ENCODE data around the gene ZFHX3. TPM values are rescaled to one million over a fixed set of nuclear protein-coding genes. Genes with fewer than 3 reads are reported as not detected.

Gene ZFHX3
- total and polyA plus RNA-seq, 2 donors (not counting 3 experiments of a cell fraction or from before 2014, with no cell fraction given) = 3.7 to 18.8 TPM

DNA sequence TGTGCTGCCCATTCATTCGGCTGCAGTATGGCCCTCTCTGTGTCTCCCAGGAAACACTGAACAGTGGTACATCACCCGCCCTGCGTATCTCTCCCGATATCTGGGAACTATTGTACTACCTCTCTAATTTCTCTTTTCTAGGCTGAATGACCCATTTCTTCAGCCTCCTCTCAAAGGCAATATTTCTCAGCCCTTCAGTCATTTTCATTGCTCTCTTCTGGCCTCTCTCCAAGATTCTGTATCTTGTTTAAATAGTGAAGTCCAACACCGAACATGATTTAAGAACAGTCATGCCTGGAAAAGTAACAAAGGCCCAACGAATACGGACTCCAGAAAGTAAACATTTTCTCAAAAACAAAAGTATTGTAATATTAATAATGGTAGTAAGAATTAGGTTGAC lies 220.1 kb downstream of the ZFHX3 start:
- Histone ChIP-seq H3K9me3 (replicated peaks; ENCODE audit: control insufficient read depth, insufficient read depth, low read length) (no peaks in the 10 kb centered on the region), H3K79me2 (ENCODE audit: control insufficient read depth, insufficient read depth, low read length) (no peaks in the 10 kb centered on the region), H4K20me1 (replicated peaks; ENCODE audit: control insufficient read depth, extremely low read depth, insufficient read depth, low read length) (no peaks in the 10 kb centered on the region), H3K27ac (ENCODE audit: insufficient read depth, low read depth, low read length) (no peak overlapping the region), H3K9me1 (replicated peaks; ENCODE audit: control insufficient read depth, extremely low read depth, insufficient read depth, low read length) (no peaks in the 10 kb centered on the region), H3K4me1 (ENCODE audit: control insufficient read depth, extremely low read depth, insufficient read depth, low read length) (no peaks in the 10 kb centered on the region), H3K27me3 (ENCODE audit: control insufficient read depth in 2 of 2, insufficient read depth in 2 of 2, low read length in 2 of 2) (no peaks in the 10 kb centered on the region), H3K9ac (replicated peaks; ENCODE audit: extremely low read depth, insufficient read depth, low read length) (no peak overlapping the region), H3K4me3 (replicated peaks in 1 of 3; ENCODE audit: insufficient read depth in 1 of 3, low read depth in 1 of 3, low read length in 3 of 3) (no peak overlapping the region), H2AFZ (ENCODE audit: low read depth, low read length) (no peak overlapping the region), H3K36me3 (ENCODE audit: control insufficient read depth in 2 of 2, extremely low read depth in 1 of 2, insufficient read depth in 2 of 2, low read length in 2 of 2) (peaks cover 0 to 3% of the 10 kb centered on the region in 2 experiments), H3K4me2 (ENCODE audit: insufficient read depth, low read length) (no peak overlapping the region)
- ChIA-PET POLR2A (no interaction called here), CTCF (no interaction called here)
- intact Hi-C loops (cut with micrococcal nuclease) (no loop called here), dilution Hi-C loops (cut with MboI; ENCODE audit: extremely low pct_ligation_motif_present, low sequenced_read_pairs) (no loop called here)
- BruUV-seq (replicated peaks) = no TSS peak
- TF ChIP-seq FOS (IDR thresholded peaks at IDR 0.05; ENCODE audit: borderline replicate concordance, insufficient read depth, low read length) (no peak), POLR2A (IDR thresholded peaks at IDR 0.05; ENCODE audit: low read depth, low read length) (no peak), POLR2AphosphoS5 (IDR thresholded peaks at IDR 0.05; ENCODE audit: insufficient read depth, low read depth, low read length) (no peak), JUN (IDR thresholded peaks at IDR 0.05; ENCODE audit: borderline replicate concordance, insufficient read depth, insufficient read length, low read depth) (no peak), MYC (IDR thresholded peaks at IDR 0.05; ENCODE audit: low read depth, low read length) (no peak), EZH2 (IDR thresholded peaks at IDR 0.05; ENCODE audit: borderline replicate concordance, low read depth, low read length, severe bottlenecking) (no peak), GATA2 (IDR thresholded peaks at IDR 0.05; ENCODE audit: insufficient read depth, insufficient read length, low read depth, low read length) (no peak)
- TF ChIP-seq, protein P1, sequence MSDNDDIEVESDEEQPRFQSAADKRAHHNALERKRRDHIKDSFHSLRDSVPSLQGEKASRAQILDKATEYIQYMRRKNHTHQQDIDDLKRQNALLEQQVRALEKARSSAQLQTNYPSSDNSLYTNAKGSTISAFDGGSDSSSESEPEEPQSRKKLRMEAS (IDR thresholded peaks at IDR 0.05; ENCODE audit: insufficient read depth, insufficient read length) = no peak
- TF ChIP-seq, protein P2, sequence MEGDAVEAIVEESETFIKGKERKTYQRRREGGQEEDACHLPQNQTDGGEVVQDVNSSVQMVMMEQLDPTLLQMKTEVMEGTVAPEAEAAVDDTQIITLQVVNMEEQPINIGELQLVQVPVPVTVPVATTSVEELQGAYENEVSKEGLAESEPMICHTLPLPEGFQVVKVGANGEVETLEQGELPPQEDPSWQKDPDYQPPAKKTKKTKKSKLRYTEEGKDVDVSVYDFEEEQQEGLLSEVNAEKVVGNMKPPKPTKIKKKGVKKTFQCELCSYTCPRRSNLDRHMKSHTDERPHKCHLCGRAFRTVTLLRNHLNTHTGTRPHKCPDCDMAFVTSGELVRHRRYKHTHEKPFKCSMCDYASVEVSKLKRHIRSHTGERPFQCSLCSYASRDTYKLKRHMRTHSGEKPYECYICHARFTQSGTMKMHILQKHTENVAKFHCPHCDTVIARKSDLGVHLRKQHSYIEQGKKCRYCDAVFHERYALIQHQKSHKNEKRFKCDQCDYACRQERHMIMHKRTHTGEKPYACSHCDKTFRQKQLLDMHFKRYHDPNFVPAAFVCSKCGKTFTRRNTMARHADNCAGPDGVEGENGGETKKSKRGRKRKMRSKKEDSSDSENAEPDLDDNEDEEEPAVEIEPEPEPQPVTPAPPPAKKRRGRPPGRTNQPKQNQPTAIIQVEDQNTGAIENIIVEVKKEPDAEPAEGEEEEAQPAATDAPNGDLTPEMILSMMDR (IDR thresholded peaks at IDR 0.05; ENCODE audit: extremely low read depth in 1 of 2, insufficient read depth in 1 of 2, low read depth in 1 of 2, low read length in 2 of 2) = no peak
- no peak for DNase-seq (ENCODE audit: low read depth, low spot score)
- FAIRE-seq = no peak

Measured in endothelial cell of umbilical vein (primary cell).